GM13976 (cell line): Measurements from ENCODE around the gene RALGAPA1.
"Not testable (repeated sequence)": the region's sequence is repeated elsewhere in the genome, so short reads cannot be mapped to it uniquely, and the experiment has no call there.

Experiments
- DNase-seq: peaks from one replicate; pipeline ENCODE4 v3.0.0; 2012; ENCODE audit warnings: low spot score
- CTCF ChIP-seq: IDR thresholded peaks from 2 replicates; pipeline ENCODE4 v1.5.1; 2012; ENCODE audit warnings: borderline replicate concordance, mild to moderate bottlenecking; ENCODE audit not compliant: insufficient read depth; ENCODE audit errors: extremely low read depth, missing control alignments, control extremely low read depth
- in situ Hi-C: fragments of 300-500 bp; cut with MboI; formaldehyde crosslinking; loops from one replicate; pipeline ENCODE4 v1.12.0; 2022; ENCODE audit warnings: low sequenced_read_pairs, mixed read lengths, inconsistent platforms; ENCODE audit not compliant: unreplicated experiment

RALGAPA1 gene

GRCh38 chr14:35747379-35747778 lies 61.7 kb downstream of the RALGAPA1 start:
- DNase-seq: no peak
- in situ Hi-C loops: no loop called here
- no peak for TF ChIP-seq CTCF

GRCh38 chr14:35742442-35742841 lies 66.7 kb downstream of the RALGAPA1 start:
- TF ChIP-seq CTCF: no peak
- DNase-seq: no peak
- in situ Hi-C loops: no loop called here

- in situ Hi-C loops: no loop called here
- DNase-seq: no peak
- no peak for TF ChIP-seq CTCF
Measured at GRCh38 chr14:35742032-35742371, 67.1 kb downstream of the RALGAPA1 start.

GRCh38 chr14:35741345-35742031 lies 67.6 kb downstream of the RALGAPA1 start:
- in situ Hi-C loops: no loop called here
- DNase-seq: no peak
- no peak for TF ChIP-seq CTCF

GRCh38 chr14:35740215-35740614 lies 68.9 kb downstream of the RALGAPA1 start:
- no peak for TF ChIP-seq CTCF
- no peak for DNase-seq
- in situ Hi-C loops: no loop called here

GRCh38 chr14:35735163-35735562 lies 73.9 kb downstream of the RALGAPA1 start:
- DNase-seq, in situ Hi-C loops: not testable (repeated sequence)

GRCh38 chr14:35733510-35733909 lies 75.6 kb downstream of the RALGAPA1 start:
- in situ Hi-C loops, DNase-seq: not testable (repeated sequence)

- DNase-seq: no peak
- in situ Hi-C loops: no loop called here
- TF ChIP-seq CTCF: no peak
Measured at GRCh38 chr14:35730871-35731270, 78.2 kb downstream of the RALGAPA1 start.
